Measurements from ENCODE around the gene SDR42E1.
"Not testable (repeated sequence)": the region's sequence is repeated elsewhere in the genome, so short reads cannot be mapped to it uniquely, and the experiment has no call there.

The SDR42E1 gene

DNA sequence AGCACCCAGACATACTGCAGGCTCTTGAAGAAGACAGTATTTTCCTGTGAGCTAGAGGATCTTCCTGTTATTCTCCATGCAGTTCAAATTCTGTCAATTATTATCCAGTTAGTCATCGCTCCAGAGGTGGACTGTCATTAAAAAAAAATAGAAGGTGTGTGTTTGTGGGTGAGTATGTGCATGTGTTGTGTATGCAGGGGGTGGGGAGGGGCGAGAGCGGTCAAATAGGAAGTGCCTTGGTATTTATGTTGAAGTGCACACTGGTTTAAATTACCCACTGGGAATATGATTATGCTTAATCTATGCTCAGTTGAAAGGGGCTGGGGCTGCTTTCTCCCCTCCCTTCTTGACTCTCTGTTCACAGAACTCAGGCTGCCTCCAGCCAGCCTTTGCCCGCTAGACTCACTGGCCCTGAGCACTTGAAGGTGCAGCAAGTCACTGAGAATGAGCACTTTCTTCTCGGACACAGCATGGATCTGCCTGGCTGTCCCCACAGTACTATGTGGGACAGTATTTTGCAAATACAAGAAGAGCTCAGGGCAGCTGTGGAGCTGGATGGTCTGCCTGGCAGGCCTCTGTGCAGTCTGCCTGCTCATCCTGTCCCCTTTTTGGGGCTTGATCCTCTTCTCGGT is 23.8 kb upstream of the SDR42E1 start, which contains the start of gene HSD17B2:
TSS of gene HSD17B2 (plus strand) at position 273 of the 632 bp plus-strand sequence. CDS start at position 445, 172 bp downstream.
- DNase-seq = no peak

DNA sequence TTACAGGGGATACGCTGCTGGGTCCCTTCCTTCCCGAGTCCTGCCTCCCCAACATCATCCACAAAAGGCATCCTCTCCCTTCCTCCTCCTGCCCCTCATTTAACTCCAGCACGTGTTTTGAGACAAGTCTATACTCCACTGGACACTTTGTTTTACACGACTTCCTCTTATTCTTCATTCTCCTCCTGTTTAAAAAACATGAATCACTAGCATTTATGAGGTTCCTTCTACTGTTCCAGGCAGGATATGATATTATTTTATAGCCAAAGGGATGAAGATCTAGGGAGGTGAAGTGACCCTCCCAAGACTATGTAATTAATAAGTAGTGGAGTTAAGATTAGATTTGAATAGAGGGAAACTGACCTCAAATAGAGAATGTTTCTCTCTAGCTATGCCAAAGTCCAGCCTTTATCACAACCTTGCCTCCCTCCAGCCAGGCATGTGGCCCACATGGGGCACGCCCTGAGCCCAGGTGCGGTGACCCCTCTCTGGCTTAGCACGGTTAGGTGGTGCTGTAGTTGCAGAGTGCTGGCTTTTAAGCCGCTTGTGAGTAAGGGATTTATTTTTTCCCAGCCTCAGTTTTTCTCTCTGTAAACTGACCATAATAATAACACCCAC is 22.5 kb upstream of the SDR42E1 start:
- no peak for DNase-seq

DNA sequence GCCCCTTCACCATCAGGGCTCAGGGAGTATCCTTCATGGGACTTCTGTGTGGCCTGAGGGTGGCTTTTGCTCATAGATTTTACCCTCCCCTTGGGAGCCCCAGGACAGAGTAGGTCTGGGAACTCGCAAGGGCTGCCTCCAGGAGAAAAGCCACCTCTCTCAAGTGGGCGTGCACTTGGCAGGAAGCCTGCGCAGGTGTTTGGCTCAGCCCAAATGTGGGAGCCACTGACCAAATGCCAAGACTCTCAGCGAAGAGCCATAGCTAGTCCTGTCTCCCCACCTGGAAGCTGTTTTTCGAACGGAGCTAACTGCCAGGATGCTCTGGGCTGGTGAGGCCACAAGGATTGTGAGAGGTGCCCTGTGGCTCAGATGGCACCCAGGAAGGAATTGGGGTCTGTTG is 21.7 kb upstream of the SDR42E1 start:
- DNase-seq = no peak

DNA sequence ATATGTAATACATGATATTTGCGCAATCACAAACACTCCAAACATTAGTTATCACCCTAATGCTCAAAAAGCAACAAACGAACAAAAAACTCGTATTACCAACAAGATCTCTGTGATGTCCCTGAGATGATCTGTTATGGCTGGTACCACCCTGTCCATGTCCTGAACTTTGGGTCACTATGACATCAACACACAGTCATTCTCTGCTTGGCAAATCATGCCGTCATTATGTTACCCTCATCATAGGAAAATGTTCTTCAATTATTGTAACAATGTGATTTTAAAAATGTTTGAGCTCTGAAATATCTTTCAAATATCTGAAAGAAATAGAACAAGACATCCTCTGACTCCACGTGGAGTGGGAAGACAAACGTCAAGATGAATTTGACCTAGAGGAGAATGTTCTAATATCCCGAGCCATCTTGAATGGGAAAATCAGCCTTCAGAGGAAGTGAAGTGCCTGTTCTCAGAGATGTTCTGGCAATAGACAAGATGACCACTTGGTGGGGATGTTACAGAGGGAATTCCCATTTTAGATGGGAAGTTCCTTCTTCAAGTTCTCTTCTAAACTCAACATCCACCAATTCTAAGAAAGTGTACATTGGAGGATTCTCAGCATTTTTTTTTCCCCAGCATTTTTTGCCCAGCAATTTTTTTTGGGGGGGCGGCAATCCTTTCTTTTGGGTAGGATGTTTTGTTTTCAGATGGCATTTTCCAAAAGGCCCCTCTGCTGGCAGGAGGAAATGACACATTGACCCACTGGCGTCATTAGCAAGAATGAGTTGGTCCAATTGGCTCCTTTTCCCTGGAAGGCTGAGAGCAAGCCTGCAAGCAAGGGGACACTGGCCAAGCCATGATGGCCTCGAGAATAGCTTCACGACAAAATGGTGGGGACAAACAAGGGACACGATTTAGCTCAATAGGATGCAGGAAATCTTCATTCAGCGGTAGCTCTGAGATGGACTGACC is 20.1 kb upstream of the SDR42E1 start:
- no peak for DNase-seq

DNA sequence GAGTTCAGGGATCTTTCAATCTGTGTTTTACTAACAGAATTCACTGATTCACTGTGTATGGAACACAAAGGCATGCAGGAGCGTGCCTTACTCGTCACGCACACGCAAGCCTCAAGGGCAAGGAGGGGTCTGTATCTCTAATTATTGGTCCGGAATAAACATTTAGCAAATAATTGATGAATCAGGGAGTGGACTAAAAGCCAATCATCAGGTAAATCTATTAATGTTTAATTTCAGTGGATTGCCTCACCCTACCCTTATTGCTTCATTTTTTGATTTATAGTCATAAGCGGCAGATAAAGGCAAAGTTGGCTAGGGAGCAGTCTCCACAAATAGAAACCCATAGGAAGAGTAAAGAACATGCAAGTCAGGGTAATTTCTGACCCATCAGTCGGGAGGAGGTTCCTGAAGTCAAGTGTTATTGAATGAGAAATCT is 16.4 kb upstream of the SDR42E1 start:
- DNase-seq = no peak

DNA sequence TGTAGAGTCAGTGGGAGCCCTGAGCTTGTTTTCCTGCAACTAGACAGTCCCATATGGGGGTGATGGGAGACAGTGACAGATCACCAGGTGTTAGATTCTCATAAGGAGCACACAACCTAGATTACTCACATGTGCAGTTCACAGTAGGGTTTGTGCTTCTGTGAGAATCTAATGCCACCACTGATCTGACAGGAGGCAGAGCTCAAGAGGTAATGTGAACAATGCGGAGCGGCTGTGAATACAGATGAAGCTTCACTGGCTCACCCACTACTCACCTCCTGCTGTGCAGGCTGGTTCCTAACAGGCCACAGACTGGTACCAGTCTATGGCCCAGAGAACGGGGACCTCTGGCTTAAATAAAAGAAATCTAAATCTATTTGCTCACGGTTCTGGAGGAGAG is 13.6 kb upstream of the SDR42E1 start:
- DNase-seq = no peak

DNA sequence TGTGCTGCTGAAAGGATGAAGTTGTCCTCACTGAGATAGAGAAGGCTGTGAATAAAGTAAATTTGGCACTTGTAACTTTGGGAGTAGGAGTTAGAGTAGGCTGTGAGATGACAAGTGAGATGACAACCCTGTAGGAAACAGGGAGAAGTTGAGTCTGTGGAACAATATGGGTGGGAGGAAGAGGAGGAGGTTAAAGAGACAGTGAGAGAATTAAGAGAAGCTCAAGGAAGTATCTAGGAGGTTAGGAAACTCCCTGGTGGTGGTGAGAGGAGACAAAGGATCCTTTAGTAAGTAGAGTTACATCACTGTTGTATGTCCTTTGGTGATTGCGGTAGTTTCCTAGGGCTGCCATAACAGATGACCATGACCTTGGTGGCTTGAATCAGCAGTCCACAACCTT is 13.0 kb upstream of the SDR42E1 start:
- DNase-seq = no peak

DNA sequence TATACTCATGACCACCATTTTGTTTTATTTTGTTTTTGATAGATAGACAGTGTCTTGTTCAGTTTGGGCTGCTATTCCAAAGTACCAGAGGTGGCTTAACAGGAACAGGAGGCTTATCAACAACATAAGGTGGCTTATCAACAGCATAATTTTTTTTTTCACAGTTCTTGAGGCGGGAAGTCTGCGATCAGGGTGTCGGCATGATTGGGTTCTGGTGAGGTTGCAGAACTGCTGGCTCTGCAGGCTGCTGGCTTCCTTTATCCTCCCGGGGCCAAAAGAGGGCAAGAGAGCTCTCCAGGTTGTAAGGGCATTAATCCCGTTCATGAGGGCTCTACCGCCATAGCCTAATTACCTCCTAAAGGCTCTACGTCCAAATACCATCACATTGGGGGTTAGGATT is 11.9 kb upstream of the SDR42E1 start:
- DNase-seq = no peak

DNA sequence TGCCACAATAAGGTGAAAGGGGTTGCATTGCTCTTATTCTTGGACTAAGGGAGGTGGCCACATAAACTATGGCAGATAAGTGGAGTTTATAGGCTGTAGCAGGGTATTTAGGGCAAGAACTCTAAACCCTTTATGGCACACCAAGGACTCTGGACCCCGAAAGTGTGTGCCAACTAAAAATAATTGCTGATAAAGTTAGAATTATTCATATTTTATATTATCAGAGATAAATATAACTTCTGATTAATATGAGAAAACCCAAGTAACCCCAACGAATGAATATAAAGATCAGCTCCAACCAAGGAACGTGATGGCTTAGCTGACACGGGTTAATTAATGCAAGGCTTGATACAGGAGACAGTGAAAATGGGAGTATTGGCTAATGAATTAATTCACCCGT is 8.8 kb upstream of the SDR42E1 start:
- DNase-seq = no peak

DNA sequence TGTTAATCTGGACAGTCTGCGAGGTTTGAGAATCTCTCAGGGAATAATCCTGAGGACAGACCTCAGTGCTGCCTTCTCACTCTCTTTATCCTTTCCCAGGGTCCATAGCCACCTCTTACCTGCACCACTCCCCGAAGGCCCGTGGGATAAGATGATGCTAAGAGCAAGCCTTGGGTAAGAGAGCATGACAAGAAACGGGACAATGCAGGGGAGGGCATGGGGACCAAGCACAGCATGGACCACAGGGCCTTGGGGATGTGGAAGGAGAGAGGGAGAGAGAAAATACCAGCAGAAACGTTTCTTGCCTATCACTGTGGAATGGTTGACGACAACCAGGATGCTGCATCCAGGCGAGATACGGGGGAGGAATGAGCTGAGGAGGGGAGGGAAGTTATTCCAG is 8.3 kb upstream of the SDR42E1 start:
- DNase-seq = no peak

DNA sequence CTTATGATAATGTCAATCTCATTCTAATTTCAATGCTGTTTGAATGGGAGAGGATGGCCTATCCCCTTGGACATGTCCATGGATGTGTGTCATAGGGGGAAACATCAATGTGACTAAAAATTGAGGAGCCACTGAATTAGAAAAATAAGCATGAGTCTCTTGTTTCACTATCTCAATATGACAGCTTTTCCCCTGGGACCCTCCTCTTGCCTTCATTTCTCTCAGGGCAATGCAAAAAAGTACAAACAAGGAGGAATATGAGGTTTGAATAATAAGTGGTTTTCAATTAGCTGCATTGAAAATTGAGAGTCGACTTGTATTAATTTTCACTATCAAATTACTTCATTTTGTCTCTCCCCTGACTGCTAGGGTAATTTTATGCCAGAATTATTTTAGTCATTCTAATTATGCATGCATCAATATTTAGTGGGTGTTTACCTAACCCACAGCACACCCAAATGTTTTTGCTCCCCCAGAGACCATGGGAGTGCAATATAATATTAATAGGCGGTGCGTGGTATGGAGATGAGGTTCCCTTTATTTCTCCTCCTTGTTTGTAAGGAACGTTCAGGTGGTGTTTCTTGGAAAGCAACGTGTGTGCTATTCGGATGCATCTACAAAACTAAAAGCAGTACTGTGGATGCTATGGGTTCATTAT is 6.8 kb upstream of the SDR42E1 start:
- DNase-seq = no peak

DNA sequence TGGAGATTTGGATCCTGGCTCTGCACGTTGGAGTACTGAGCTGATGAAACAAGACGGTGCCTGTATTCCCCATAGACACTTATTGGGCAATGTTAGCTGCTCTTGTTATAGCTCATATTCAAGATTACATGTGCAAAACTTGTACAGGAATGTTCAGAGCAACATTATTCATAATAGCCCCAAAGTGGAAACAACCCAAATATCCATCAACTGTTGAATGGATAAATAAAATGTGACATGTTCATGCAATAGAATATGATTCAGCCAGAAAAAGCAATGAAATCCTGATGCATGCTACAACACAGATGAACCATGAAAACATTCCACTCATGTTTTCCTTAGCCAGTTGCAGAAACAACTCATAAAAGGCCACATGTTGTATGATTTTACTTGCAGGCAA is 5.7 kb upstream of the SDR42E1 start:
- DNase-seq = no peak

DNA sequence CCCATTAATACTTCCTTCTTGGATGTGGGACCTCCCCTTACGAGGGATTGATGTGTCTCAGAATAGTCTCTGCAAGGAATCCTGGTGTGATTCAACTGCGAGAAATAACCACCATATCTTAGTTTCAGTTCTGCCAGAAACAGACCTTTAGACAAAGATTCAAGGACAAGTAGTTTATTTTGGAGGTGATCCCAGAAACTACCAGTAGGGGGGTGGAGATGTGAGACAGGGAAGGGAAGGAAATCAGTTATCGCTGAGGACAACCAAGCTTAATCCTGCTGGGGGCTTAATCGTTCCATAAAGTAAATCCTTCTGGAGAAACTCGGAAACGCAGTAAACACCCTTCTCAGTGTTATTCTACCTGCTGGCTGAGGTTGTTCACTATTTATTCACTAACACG is 5.0 kb upstream of the SDR42E1 start:
- no peak for DNase-seq

DNA sequence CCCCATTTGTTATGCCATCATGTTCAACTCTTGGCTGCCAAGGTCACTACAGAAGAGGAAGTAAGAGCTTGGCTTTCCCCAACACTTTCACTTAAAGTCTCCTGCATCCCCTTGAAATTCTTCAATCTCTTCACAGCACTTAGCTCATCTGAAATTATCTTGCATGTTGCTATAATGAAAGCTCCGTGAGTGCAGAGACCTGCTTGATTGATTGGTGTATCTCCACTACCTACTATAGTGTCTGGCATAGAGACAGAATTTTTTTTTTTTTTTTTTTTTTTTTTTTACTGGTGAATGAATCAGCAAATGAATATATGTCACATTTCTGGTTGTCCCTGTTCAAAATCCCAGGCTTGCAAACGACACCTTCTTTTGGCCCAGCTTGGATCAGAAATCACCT is 1.9 kb upstream of the SDR42E1 start:
- no peak for DNase-seq

DNA sequence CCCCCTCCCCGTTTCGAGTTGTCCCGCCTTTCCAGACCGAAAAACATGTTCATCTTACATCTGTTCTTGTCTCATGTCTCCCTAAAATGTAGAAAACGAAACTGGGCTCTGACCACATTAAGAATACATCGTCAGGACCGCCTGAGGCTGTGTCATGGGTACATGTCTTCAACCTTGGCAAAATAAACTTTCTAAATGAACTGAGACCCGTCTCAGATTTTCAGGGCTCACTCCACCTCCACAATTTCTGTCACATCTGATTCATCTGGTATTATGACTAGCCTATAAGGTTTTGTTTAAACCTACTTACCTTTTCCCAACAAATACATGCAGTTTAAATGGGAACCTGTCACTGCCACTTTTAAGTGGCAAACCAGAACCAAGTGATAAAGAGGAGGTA is 621 bp downstream of the SDR42E1 start:
- DNase-seq = no peak

DNA sequence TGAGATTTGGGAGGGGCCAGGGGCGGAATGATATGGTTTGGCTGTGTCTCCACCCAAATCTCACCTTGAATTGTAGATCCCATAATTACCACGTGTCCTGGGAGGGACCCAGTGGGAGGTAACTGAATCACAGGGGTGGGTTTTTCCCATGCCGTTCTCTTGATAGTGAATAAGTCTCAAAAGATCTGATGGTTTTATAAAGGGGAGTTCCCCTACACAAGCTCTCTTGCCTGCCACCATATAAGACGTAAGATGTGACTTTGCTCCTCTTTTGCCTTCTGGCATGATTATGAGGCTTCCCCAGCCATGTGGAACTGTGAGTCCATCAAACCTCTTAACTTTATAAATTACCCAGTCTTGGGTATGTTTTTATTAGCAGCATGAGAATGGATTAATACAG is 1.5 kb downstream of the SDR42E1 start:
- DNase-seq = not testable (repeated sequence)

DNA sequence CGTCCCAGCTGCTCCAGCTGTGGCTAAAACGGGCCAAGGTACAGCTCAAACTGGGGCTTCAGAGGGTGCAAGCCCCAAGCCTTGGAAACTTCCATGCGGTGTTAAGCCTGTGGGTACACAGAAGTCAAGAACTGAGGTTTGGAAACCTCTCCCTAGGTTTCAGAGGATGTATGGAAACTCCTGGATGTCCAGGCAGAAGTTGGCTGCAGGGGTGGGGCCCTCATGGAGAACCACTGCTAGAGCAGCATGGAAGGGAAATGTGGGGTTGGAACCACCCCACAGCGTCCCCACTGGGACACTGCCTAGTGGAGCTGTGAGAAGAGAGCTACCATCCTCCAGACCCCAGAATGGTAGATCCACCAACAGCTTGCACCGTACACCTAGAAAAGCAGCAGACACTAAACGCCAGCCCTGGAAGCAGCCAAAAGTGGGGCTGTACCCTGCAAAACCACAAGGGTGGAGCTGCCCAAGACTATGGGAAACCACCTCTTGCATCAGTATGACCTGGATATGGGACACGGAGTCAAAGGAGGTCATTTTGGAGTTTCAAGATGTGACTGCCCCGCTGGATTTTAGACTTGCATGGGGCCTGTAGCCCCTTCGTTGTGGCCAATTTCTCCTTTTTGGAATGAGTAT is 2.2 kb downstream of the SDR42E1 start:
- no peak for DNase-seq

DNA sequence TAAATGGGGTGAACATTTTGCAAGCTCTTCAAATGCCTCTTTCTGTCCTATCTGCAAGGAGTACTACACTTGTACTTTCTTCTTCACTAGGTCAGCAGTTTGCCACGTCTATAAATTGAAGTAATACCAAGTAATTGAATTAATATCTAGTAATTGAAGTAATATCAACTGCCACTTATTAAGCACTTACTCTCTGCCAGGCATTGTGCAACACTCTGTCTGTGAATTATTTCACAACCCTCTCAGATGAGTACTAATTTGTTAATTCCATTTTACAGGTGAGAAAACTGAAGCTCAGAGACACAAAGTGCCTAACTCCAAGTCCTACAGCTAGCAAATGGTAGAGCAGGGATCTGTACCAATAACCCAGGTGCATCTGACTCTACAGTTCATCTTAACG is 4.1 kb downstream of the SDR42E1 start:
- DNase-seq = no peak

DNA sequence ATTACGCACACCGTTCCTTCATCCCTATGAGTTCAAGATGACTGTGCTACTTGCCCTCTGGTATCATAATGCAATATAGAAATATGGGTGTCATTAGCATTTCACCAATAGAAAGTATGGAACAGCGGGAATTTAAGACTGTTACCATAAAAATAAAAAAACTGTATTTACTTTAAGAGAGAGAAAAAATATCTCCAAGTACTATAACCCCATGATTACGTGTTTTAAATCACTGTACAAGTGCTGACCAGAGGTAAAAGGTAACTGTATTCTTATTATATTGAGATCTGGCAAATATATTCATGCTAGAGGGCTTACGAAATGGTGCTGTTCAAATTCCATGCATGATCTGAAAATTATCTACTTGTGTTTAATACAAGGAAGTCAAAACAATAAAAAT is 5.2 kb downstream of the SDR42E1 start:
- no peak for DNase-seq

DNA sequence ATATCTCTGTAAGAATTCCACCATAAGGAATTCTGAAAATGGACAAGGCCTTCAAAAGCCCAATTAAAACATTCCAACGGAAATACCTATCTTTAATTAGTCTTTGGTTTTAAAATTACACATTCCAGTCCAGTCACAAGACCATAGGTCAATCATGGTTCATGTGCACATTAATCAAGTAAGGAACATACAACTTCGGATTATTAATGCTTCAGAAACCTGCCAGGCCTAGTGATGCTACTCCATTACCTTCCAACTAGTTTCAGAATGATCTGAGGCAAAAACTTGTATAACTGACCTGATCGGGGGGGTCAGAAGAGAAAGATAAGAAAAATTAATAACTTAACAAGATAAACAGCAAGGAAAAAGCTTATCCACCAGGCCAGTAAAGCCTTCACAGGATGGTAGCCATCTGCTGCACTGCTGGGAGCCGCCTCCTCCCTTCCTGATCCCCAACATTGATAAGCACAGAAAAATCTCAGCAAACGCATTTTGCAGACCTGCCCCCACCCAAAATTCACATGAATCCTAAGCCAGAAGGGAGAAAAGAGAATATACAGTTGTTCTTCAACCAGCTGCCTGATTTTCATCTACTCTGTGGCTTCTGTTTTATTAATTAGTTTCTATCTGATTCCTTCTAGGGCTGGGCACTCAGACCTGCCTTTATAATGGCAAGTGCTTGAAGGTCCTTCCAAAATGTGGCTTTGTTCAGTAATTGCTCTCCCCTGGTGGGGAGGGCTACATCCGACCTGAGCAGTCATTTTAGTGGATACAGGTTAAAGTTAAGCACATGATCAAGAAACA is 6.0 kb downstream of the SDR42E1 start:
- DNase-seq = no peak

DNA sequence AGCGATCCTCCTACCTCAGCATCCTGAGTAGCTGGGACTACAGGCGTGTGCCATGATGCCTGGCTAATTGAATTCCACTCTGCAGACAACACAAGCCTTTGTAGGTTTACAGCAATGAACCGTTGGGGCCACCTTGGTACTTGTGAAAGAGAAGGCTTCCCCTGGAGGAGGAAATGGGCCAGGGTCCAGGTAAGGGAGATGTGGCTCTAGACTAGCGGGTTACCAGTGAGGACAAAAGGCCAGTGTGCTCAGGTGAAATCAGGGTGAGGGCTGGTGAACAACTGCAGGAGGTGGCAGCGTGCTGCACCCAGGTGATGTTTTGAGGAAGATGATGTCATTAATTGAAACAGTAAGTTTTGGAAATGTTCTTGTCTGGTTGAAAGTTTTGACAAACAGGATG is 6.7 kb downstream of the SDR42E1 start:
- DNase-seq = no peak

DNA sequence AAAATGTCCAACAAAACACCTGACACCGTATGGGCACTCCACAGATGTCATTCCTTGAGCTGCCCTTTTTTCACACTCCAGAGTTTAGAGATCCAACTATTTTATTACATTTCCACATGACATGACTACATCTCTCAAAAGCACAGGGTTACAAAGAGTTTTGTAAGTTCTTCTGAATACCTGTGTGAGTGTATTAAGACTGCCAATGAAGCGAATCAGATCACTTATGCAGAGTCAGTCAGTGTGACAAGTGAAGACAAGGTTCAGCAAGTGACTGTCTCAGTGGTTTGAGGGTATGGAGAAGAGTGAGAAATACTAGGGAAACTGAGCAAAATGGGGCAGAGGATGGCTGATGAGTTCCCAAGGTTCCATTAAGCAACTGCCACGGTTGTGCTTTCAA is 8.4 kb downstream of the SDR42E1 start:
- no peak for DNase-seq
